Suppressor macrophage treated with lipopolysaccharide for 4 hours (primary cell): ENCODE data around the gene GALNT18.

Experiments
- DNase-seq: peaks from one replicate; pipeline ENCODE4 v3.0.0-alpha.2; 2020

GALNT18 gene

GRCh38 chr11:11563200-11563975 lies 58.4 kb downstream of the GALNT18 start:
- DNase-seq: no peak

GRCh38 chr11:11561991-11562390 lies 59.8 kb downstream of the GALNT18 start:
- DNase-seq: no peak

GRCh38 chr11:11558826-11559225 lies 63.0 kb downstream of the GALNT18 start:
- no peak for DNase-seq

- DNase-seq: no peak
Measured at GRCh38 chr11:11558396-11558795, 63.4 kb downstream of the GALNT18 start.

- DNase-seq: no peak
Measured at GRCh38 chr11:11555208-11555607, 66.6 kb downstream of the GALNT18 start.

- peak; percentile 50 for DNase-seq
Measured at GRCh38 chr11:11553573-11553972, 68.2 kb downstream of the GALNT18 start.

- no peak for DNase-seq
Measured at GRCh38 chr11:11552529-11553087, 69.2 kb downstream of the GALNT18 start.

GRCh38 chr11:11550534-11550933 lies 71.3 kb downstream of the GALNT18 start:
- DNase-seq: no peak

- DNase-seq: no peak
Measured at GRCh38 chr11:11545285-11546275, 76.2 kb downstream of the GALNT18 start.

GRCh38 chr11:11543656-11544055 lies 78.1 kb downstream of the GALNT18 start:
- no peak for DNase-seq

- DNase-seq: no peak
Measured at GRCh38 chr11:11540157-11540556, 81.6 kb downstream of the GALNT18 start.

GRCh38 chr11:11538277-11538960 lies 83.4 kb downstream of the GALNT18 start:
- DNase-seq: no peak

GRCh38 chr11:11537871-11538270 lies 83.9 kb downstream of the GALNT18 start:
- DNase-seq: no peak

- DNase-seq: no peak
Measured at GRCh38 chr11:11537372-11537771, 84.4 kb downstream of the GALNT18 start.

GRCh38 chr11:11536650-11537049 lies 85.2 kb downstream of the GALNT18 start:
- no peak for DNase-seq

GRCh38 chr11:11535611-11536010 lies 86.2 kb downstream of the GALNT18 start:
- no peak for DNase-seq

GRCh38 chr11:11534981-11535380 lies 86.8 kb downstream of the GALNT18 start:
- DNase-seq: no peak

- DNase-seq: no peak
Measured at GRCh38 chr11:11533751-11534150, 88.1 kb downstream of the GALNT18 start.

GRCh38 chr11:11533057-11533456 lies 88.7 kb downstream of the GALNT18 start:
- no peak for DNase-seq

- no peak for DNase-seq
Measured at GRCh38 chr11:11532574-11532973, 89.2 kb downstream of the GALNT18 start.

- no peak for DNase-seq
Measured at GRCh38 chr11:11531131-11531908, 90.5 kb downstream of the GALNT18 start.

GRCh38 chr11:11528986-11529385 lies 92.8 kb downstream of the GALNT18 start:
- no peak for DNase-seq
